ENCODE measurements around the gene LCN15. TPM values are rescaled to one million over a fixed set of nuclear protein-coding genes. Genes with fewer than 3 reads are reported as not detected.
A peak's percentile ranks its signal among the peaks of the same experiment; 100 is the strongest.

Gene LCN15
- polyA plus RNA-seq, 3 donors, result not detected

GRCh38 chr9:136722093-136722968, 42.0 kb downstream of the LCN15 start:
- 87% methylated on average over 29 of the region's 31 CpGs for WGBS (ENCODE audit: insufficient coverage)
- no peak for TF ChIP-seq CTCF (IDR thresholded peaks at IDR 0.05)
- Mint-ChIP-seq H3K4me3 (no peak overlapping the region), H3K4me1 (peaks cover 36% of the 10 kb centered on the region), H3K27me3 (ENCODE audit: low read depth in 3 of 3) (peaks cover 4 to 16% (median 5%) of the 10 kb centered on the region in 3 donors), H3K9me3 (no peaks in the 10 kb centered on the region), H3K27ac (peak overlapping the region in 1 of 7 donors; percentile 68), H3K36me3 (peaks cover 31 to 46% of the 10 kb centered on the region in 2 donors)
- peaks cover 77% of the 10 kb centered on the region for H4K20me1 ChIP-seq (ENCODE audit: insufficient read depth, low read length)
- H3K9me3 ChIP-seq (replicated peaks in 1 of 2; ENCODE audit: control insufficient read depth in 1 of 2, insufficient read depth in 1 of 2, low read length in 2 of 2), result no peaks in the 10 kb centered on the region
- peaks cover 45 to 48% of the 10 kb centered on the region in 2 donors for H3K36me3 ChIP-seq (replicated peaks in 1 of 2; ENCODE audit: control insufficient read depth in 1 of 2, insufficient read depth in 2 of 2, low read length in 2 of 2)
- no peak overlapping the region for H3K9ac ChIP-seq (ENCODE audit: insufficient read depth, low read length, poor library complexity, severe bottlenecking)
- peaks cover 0 to 8% of the 10 kb centered on the region in 2 donors for H3K27me3 ChIP-seq (ENCODE audit: control insufficient read depth in 2 of 2, insufficient read depth in 2 of 2, low read length in 2 of 2)
- no peak overlapping the region for H3K4me2 ChIP-seq (replicated peaks; ENCODE audit: extremely low read depth, low read length, poor library complexity, severe bottlenecking)
- H2AFZ ChIP-seq (ENCODE audit: insufficient read depth, low read depth, low read length, poor library complexity, severe bottlenecking), result no peak overlapping the region
- H3K4me1 ChIP-seq (ENCODE audit: control insufficient read depth in 1 of 2, insufficient read depth in 2 of 2, low read length in 2 of 2), result peaks cover 24 to 35% of the 10 kb centered on the region in 2 donors
- no peak overlapping the region for H3K4me3 ChIP-seq (replicated peaks in 1 of 3; ENCODE audit: low read depth in 2 of 3, low read length in 3 of 3)
- intact Hi-C loops (cut with micrococcal nuclease), result loop anchor here in 1 of 2 donors (10.0 kb wide), 1 partner anchor 238 kb away; the partner anchor contains the start of gene SEC16A
- no peak for DNase-seq
- no peak overlapping the region for H3K27ac ChIP-seq (ENCODE audit: low read depth in 1 of 2, low read length in 2 of 2)
- H3K79me2 ChIP-seq (ENCODE audit: insufficient read depth, low read length), result peaks cover 35% of the 10 kb centered on the region

GRCh38 chr9:136721339-136722092, 42.8 kb downstream of the LCN15 start:
- peaks cover 30 to 44% of the 10 kb centered on the region in 2 donors for H3K36me3 Mint-ChIP-seq
- no peaks in the 10 kb centered on the region for H3K9me3 Mint-ChIP-seq
- Histone ChIP-seq H3K79me2 (ENCODE audit: insufficient read depth, low read length) (peaks cover 27% of the 10 kb centered on the region), H3K9ac (ENCODE audit: insufficient read depth, low read length, poor library complexity, severe bottlenecking) (no peak overlapping the region), H3K4me2 (replicated peaks; ENCODE audit: extremely low read depth, low read length, poor library complexity, severe bottlenecking) (no peak overlapping the region), H3K36me3 (replicated peaks in 1 of 2; ENCODE audit: control insufficient read depth in 1 of 2, insufficient read depth in 2 of 2, low read length in 2 of 2) (peaks cover 45 to 46% of the 10 kb centered on the region in 2 donors), H4K20me1 (ENCODE audit: insufficient read depth, low read length) (peaks cover 69% of the 10 kb centered on the region), H3K4me1 (ENCODE audit: control insufficient read depth in 1 of 2, insufficient read depth in 2 of 2, low read length in 2 of 2) (peaks cover 16 to 27% of the 10 kb centered on the region in 2 donors), H2AFZ (ENCODE audit: insufficient read depth, low read depth, low read length, poor library complexity, severe bottlenecking) (no peak overlapping the region), H3K9me3 (replicated peaks in 1 of 2; ENCODE audit: control insufficient read depth in 1 of 2, insufficient read depth in 1 of 2, low read length in 2 of 2) (no peaks in the 10 kb centered on the region), H3K27ac (ENCODE audit: low read depth in 1 of 2, low read length in 2 of 2) (peak overlapping the region in 1 of 2 donors; percentile 8), H3K27me3 (ENCODE audit: control insufficient read depth in 2 of 2, insufficient read depth in 2 of 2, low read length in 2 of 2) (peaks cover 0 to 9% of the 10 kb centered on the region in 2 donors), H3K4me3 (replicated peaks in 1 of 3; ENCODE audit: low read depth in 2 of 3, low read length in 3 of 3) (no peak overlapping the region)
- TF ChIP-seq CTCF (IDR thresholded peaks at IDR 0.05), result no peak
- H3K27ac Mint-ChIP-seq, result peak overlapping the region in 4 of 7 donors; percentile 41 to 80 (median 44)
- peaks cover 3 to 23% (median 9%) of the 10 kb centered on the region in 3 donors for H3K27me3 Mint-ChIP-seq (ENCODE audit: low read depth in 3 of 3)
- H3K4me3 Mint-ChIP-seq, result no peak overlapping the region
- WGBS (ENCODE audit: insufficient coverage), result 76% methylated on average over 26 of the region's 30 CpGs
- intact Hi-C loops (cut with micrococcal nuclease), result loop anchor here in 1 of 2 donors (10.0 kb wide), 1 partner anchor 237 kb away; the partner anchor contains the start of gene SEC16A
- DNase-seq, result no peak
- peaks cover 28% of the 10 kb centered on the region for H3K4me1 Mint-ChIP-seq
